GM12878 (cell line): ENCODE data around the gene VPS8. TPM values are rescaled to one million over a fixed set of nuclear protein-coding genes. Genes with fewer than 3 reads are reported as not detected.

Experiments used
- ATAC-seq: fragments of 200-7000 bp; cut with Tn5 transposase; 3 replicates; pipeline ENCODE4 v1.9.1; 2020; ENCODE audit warnings: mild to moderate bottlenecking, moderate library complexity
- BruUV-seq: library from RNA; stranded (reverse); fragments of 400-500 nt; replicated peaks from 2 replicates; lab custom pipeline; 2021; lab: Mats Ljungman, UMichigan
- CTCF ChIA-PET: fragments of 300-600 bp; sonication (Branson Sonifier 250); formaldehyde crosslinking; extraction: SDS; loops from one replicate; lab custom pipeline; 2021; ENCODE audit warnings: inconsistent platforms; lab: Yijun Ruan, JAX
- POLR2A ChIA-PET: fragments of 350-600 bp; formaldehyde crosslinking; extraction: SDS; loops from one replicate; lab custom pipeline; 2021; ENCODE audit warnings: inconsistent platforms; lab: Charles Lee
- RAD21 ChIA-PET: fragments of 300-600 bp; sonication (Branson Sonifier 250); formaldehyde crosslinking; loops from one replicate; lab custom pipeline; 2023; ENCODE audit warnings: antibody characterized with exemption; ENCODE audit not compliant: unreplicated experiment; lab: Charles Lee
- SMC1A ChIA-PET: fragments of 300-600 bp; sonication (Branson Sonifier 250); formaldehyde crosslinking; loops from one replicate; lab custom pipeline; 2023; ENCODE audit not compliant: unreplicated experiment, uncharacterized antibody; lab: Charles Lee
- DNase-seq: peaks from one replicate; pipeline ENCODE4 v3.0.0-alpha.2; 2011; ENCODE audit warnings: low read depth, low spot score
- FAIRE-seq: peaks from 3 replicates; lab custom pipeline; 2011; peaks lifted over from hg19 to GRCh38; lab: Jason Lieb, UNC
- H2AFZ ChIP-seq: 2 replicates; pipeline ENCODE4 v1.6.0; 2011; ENCODE audit warnings: low read depth, low read length, control low read depth; ENCODE audit not compliant: control insufficient read depth
- H3K27ac ChIP-seq: 2 replicates; pipeline ENCODE4 v1.5.1; 2011; ENCODE audit warnings: control low read depth; ENCODE audit not compliant: control insufficient read depth, insufficient read depth
- H3K27me3 ChIP-seq, 2 experiments: replicated peaks in 1 of 2; 2 replicates each; pipeline versions ENCODE4 v1.6.0 to v1.6.1; 2011; ENCODE audit warnings: low read length in 1 of 2; ENCODE audit not compliant: control insufficient read depth in 2 of 2, insufficient read depth in 2 of 2
- H3K36me3 ChIP-seq, 2 experiments: 2 replicates each; pipeline ENCODE4 v1.5.1; 2011; ENCODE audit warnings: low read length in 1 of 2; ENCODE audit not compliant: control insufficient read depth in 2 of 2, insufficient read depth in 2 of 2
- H3K4me1 ChIP-seq: 2 replicates; pipeline ENCODE4 v1.6.1; 2011; ENCODE audit warnings: mild to moderate bottlenecking, low read length, moderate library complexity, mixed read lengths; ENCODE audit not compliant: control insufficient read depth, insufficient read depth
- H3K4me2 ChIP-seq: 2 replicates; pipeline ENCODE4 v1.6.0; 2011; ENCODE audit warnings: control low read depth; ENCODE audit not compliant: control insufficient read depth, insufficient read depth
- H3K4me3 ChIP-seq: fragments of 200-600 bp; sonication (generic); 2 replicates; pipeline ENCODE4 v1.5.1; 2016
- H3K79me2 ChIP-seq: 2 replicates; pipeline ENCODE4 v1.6.0; 2011; ENCODE audit warnings: low read length; ENCODE audit not compliant: control insufficient read depth, insufficient read depth
- H3K9ac ChIP-seq: 2 replicates; pipeline ENCODE4 v1.8.0; 2011; ENCODE audit warnings: low read length, control low read depth, mixed read lengths; ENCODE audit not compliant: control insufficient read depth, insufficient read depth
- H3K9me3 ChIP-seq: replicated peaks from 3 replicates; pipeline ENCODE4 v1.5.1; 2011; ENCODE audit warnings: mild to moderate bottlenecking, low read length; ENCODE audit not compliant: control insufficient read depth, insufficient read depth
- H4K20me1 ChIP-seq: 2 replicates; pipeline ENCODE4 v1.6.0; 2011; ENCODE audit not compliant: control insufficient read depth, insufficient read depth
- ASH2L ChIP-seq: fragments of 300-600, 200-600 bp; sonication (generic); IDR thresholded peaks from 2 replicates; pipeline ENCODE4 v1.6.1; 2017; ENCODE audit warnings: low read depth, mild to moderate bottlenecking, borderline replicate concordance
- CEBPB ChIP-seq, 2 experiments: fragments of 150-350 bp in 1 of 2; IDR thresholded peaks; 2 replicates each; pipeline ENCODE4 v1.6.1; 2012 to 2014; ENCODE audit warnings: low read depth in 2 of 2, low read length in 2 of 2, borderline replicate concordance in 1 of 2, inconsistent platforms in 1 of 2
- ESRRA ChIP-seq: IDR thresholded peaks from 2 replicates; pipeline ENCODE4 v1.6.1; 2012; ENCODE audit warnings: mild to moderate bottlenecking, low read length, improper control_type of control experiment
- PAX8 ChIP-seq: fragments of 450-650 bp; IDR thresholded peaks from 2 replicates; pipeline ENCODE4 v1.6.1; 2017; ENCODE audit warnings: mild to moderate bottlenecking, moderate library complexity
- SREBF2 ChIP-seq: IDR thresholded peaks from 2 replicates; pipeline ENCODE4 v1.6.1; 2012; ENCODE audit warnings: mild to moderate bottlenecking, low read length
- TARDBP ChIP-seq: IDR thresholded peaks from 2 replicates; pipeline ENCODE4 v1.6.1; 2016; ENCODE audit warnings: borderline replicate concordance
- TBL1XR1 ChIP-seq: IDR thresholded peaks from 2 replicates; pipeline ENCODE4 v1.6.1; 2012; ENCODE audit warnings: low read depth, low read length, improper control_type of control experiment
- ZBTB33 ChIP-seq: fragments of 450-650 bp; IDR thresholded peaks from 2 replicates; pipeline ENCODE4 v1.6.1; 2017; ENCODE audit warnings: mild to moderate bottlenecking
- ZNF384 ChIP-seq: IDR thresholded peaks from 2 replicates; pipeline ENCODE4 v1.6.1; 2012; ENCODE audit warnings: low read depth, mild to moderate bottlenecking, low read length, improper control_type of control experiment, borderline replicate concordance
- WGBS: methylation state at CpG from one replicate; pipeline ENCODE4 v1.1.6; 2016; ENCODE audit warnings: low lambda C conversion rate; ENCODE audit not compliant: insufficient replicate concordance, insufficient coverage; ENCODE audit errors: missing lambda C conversion rate; 5-methylcytosine and 5-hydroxymethylcytosine counted together
- in situ Hi-C: fragments of 300-500 bp; cut with MboI; formaldehyde crosslinking; loops from 9 replicates; pipeline ENCODE4 v1.14.3; 2018; ENCODE audit warnings: mixed read lengths
- intact Hi-C: fragments of 100-400 bp; cut with micrococcal nuclease; formaldehyde crosslinking; loops from one replicate; pipeline ENCODE4 v1.14.2; 2022; ENCODE audit not compliant: unreplicated experiment
- polyA plus RNA-seq, 11 experiments: library from polyadenylated mRNA; depleted of rRNA in 4 of 11; unstranded in 6 of 11; stranded (reverse) in 5 of 11; fragments of >200 nt; fragmentation: Nextera tagmentation in 4 of 11; fragmentation: Illumina TruSeq in 1 of 11; extraction: Ambion mirVana in 4 of 11; extraction: Trizol in 1 of 11; gene quantifications; 1 replicate in 1 of 11; 2 replicates in 10 of 11; pipeline versions ENCODE4 v1.2.1 to v1.2.3, GENCODE V29; 2011 to 2016; ENCODE audit warnings: inconsistent platforms in 2 of 11, missing spikeins in 2 of 11, low read depth in 1 of 11
- total RNA-seq, 4 experiments: library from RNA; depleted of rRNA in 3 of 4; stranded (reverse); fragments of >200 nt in 3 of 4; fragmentation: Illumina TruSeq in 1 of 4; extraction: Trizol in 1 of 4; gene quantifications; 2 replicates each; pipeline versions ENCODE4 v1.2.1 to v1.2.3, GENCODE V29; 2013 to 2021
- TF ChIP-seq, protein P1 (sequence below): IDR thresholded peaks from 2 replicates; pipeline ENCODE4 v1.6.1; 2011; ENCODE audit warnings: low read depth, mild to moderate bottlenecking, low read length, moderate library complexity, borderline replicate concordance; ENCODE audit errors: extremely low read depth
- TF ChIP-seq, protein P2 (sequence below): fragments of 450-650 bp; formaldehyde crosslinking; IDR thresholded peaks from 2 replicates; pipeline ENCODE4 v1.5.0; 2022; ENCODE audit warnings: mild to moderate bottlenecking, missing genetic modification characterization

Gene VPS8
- total and polyA plus RNA-seq, 10 of the 15 experiments (the other 5 are each of a cell fraction or from before 2014, with no cell fraction given): 8.9 to 34.7 (median 20.9) TPM

- no peak for TF ChIP-seq ZBTB33
- TF ChIP-seq, protein P1, sequence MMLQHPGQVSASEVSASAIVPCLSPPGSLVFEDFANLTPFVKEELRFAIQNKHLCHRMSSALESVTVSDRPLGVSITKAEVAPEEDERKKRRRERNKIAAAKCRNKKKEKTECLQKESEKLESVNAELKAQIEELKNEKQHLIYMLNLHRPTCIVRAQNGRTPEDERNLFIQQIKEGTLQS: no peak
- TF ChIP-seq TBL1XR1: no peak
- no peak for TF ChIP-seq ASH2L
- no peak for TF ChIP-seq ESRRA
- no peak for TF ChIP-seq SREBF2
- TF ChIP-seq ZNF384: no peak
- TF ChIP-seq, protein P2, sequence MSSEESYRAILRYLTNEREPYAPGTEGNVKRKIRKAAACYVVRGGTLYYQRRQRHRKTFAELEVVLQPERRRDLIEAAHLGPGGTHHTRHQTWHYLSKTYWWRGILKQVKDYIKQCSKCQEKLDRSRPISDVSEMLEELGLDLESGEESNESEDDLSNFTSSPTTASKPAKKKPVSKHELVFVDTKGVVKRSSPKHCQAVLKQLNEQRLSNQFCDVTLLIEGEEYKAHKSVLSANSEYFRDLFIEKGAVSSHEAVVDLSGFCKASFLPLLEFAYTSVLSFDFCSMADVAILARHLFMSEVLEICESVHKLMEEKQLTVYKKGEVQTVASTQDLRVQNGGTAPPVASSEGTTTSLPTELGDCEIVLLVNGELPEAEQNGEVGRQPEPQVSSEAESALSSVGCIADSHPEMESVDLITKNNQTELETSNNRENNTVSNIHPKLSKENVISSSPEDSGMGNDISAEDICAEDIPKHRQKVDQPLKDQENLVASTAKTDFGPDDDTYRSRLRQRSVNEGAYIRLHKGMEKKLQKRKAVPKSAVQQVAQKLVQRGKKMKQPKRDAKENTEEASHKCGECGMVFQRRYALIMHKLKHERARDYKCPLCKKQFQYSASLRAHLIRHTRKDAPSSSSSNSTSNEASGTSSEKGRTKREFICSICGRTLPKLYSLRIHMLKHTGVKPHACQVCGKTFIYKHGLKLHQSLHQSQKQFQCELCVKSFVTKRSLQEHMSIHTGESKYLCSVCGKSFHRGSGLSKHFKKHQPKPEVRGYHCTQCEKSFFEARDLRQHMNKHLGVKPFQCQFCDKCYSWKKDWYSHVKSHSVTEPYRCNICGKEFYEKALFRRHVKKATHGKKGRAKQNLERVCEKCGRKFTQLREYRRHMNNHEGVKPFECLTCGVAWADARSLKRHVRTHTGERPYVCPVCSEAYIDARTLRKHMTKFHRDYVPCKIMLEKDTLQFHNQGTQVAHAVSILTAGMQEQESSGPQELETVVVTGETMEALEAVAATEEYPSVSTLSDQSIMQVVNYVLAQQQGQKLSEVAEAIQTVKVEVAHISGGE: no peak
- no peak for TF ChIP-seq CEBPB (IDR thresholded peaks at IDR 0.05; ENCODE audit: borderline replicate concordance in 1 of 2, low read depth in 2 of 2, low read length in 2 of 2)
- TF ChIP-seq PAX8: no peak
- TF ChIP-seq TARDBP: no peak
- no peak for DNase-seq
- ChIA-PET POLR2A (no interaction called here), RAD21 (no interaction called here), CTCF (no interaction called here), SMC1A (interaction anchor here (1.2 kb wide), 1 partner anchor 17 kb away, joined by 3 read pairs; no protein-coding TSS in a partner anchor)
- H3K4me2 ChIP-seq: no peak overlapping the region
- 98% methylated on average over 2 of the region's 2 CpGs for WGBS
- no peaks in the 10 kb centered on the region for H3K79me2 ChIP-seq
- no peaks in the 10 kb centered on the region for H3K9me3 ChIP-seq
- no peaks in the 10 kb centered on the region; a peak in 2 of 4 replicates for H3K36me3 ChIP-seq
- no peaks in the 10 kb centered on the region for H3K27me3 ChIP-seq
- H3K27ac ChIP-seq: no peak overlapping the region
- no peak overlapping the region for H2AFZ ChIP-seq
- no peak overlapping the region for H3K4me3 ChIP-seq
- FAIRE-seq: no peak
- no peak overlapping the region for H3K9ac ChIP-seq
- ATAC-seq: no peak
- intact Hi-C loops (no loop called here), in situ Hi-C loops (no loop called here)
- no TSS peak for BruUV-seq
- H3K4me1 ChIP-seq: no peaks in the 10 kb centered on the region
- no peaks in the 10 kb centered on the region for H4K20me1 ChIP-seq
These were observed 107.7 kb downstream of the VPS8 start for GRCh38 chr3:184919651-184920050.
